Stimulated activated CD4-positive, alpha-beta T cell treated with anti-CD3 and anti-CD28 coated beads, Interleukin-1b, Interleukin-23, amount 100 ng/mL, for 1 hour (primary cell): ENCODE measurements around the gene FOSB.
"Not testable (repeated sequence)": the region's sequence is repeated elsewhere in the genome, so short reads cannot be mapped to it uniquely, and the experiment has no call there.

Experiments
- DNase-seq, 2 donors: peaks; one replicate each; pipeline ENCODE4 v3.0.0-alpha.2; 2020; ENCODE audit warnings: low read depth in 2 of 2

FOSB gene

GRCh38 chr19:45505996-45506245, 38.1 kb downstream of the FOSB start:
- DNase-seq = no peak

DNA sequence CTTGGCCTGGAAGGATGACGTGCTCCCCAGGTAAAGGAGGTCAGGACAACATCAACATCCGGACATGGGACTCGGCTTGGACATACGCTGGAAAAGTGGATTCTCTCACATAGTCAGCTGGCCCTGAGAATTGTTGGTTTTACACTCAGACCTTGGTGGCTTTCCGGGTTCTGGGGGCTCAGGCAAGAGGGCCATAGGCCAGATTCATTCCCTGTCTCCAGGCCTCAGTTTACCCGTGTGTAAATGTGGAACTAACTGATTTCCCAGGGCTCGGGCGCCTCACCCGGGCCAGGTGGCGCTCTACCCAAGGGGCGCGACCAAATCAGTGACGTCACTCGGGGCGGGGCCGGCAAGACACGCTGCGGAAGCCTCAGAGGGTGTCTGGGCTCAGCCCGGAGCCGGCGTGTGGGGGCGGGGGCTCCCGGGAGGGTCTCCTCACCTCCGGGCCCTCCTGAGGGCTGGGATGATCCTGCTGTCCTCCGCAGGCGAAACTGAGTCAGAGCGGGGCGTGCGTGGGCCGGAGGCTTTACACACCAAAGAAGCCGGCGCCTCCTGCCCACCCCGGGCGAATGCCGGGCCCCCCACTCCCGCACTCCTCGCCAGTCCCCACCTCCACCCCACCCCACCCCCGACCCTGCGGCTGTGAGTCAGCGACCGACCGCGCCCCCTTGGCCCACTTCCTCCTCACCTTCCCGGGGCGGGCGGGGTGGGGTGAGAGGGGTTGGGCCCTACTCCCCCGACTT, 38.6 kb downstream of the FOSB start:
- peak; percentile 92 to 99 for DNase-seq

- DNase-seq = peak; percentile 75 to 85
Measured at GRCh38 chr19:45506989-45507871, 39.4 kb downstream of the FOSB start, which contains the start of gene VASP. VASP (plus strand) TSS chr19:45507479; CDS start chr19:45507772, 293 bp downstream.

GRCh38 chr19:45507872-45508416, 40.1 kb downstream of the FOSB start:
- DNase-seq = no peak

DNA sequence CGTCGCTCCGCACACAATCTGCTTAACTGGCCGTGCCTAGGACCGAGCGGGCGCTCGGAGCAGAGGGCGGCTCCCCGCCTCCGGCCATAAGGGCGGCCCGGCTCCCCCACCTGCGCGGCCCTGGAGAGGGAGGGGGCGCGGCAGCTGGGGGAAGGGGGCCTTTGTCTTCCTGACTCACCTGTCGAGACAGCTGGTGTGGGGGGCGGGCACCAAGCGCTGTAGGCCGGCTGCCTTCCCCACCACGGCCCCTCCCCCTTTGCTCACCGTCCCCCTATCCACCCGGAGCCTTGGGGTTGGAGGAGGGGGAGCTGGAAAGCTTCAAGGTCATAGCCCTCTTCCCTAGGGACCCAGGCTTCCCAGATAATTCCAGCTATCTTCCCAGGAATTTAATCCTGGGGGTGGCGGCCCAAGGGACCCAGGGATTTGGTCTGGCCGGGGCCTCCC, 40.6 kb downstream of the FOSB start:
- DNase-seq = no peak

GRCh38 chr19:45508861-45509691, 41.3 kb downstream of the FOSB start:
- DNase-seq = no peak

GRCh38 chr19:45509692-45510015, 41.9 kb downstream of the FOSB start:
- no peak for DNase-seq

DNA sequence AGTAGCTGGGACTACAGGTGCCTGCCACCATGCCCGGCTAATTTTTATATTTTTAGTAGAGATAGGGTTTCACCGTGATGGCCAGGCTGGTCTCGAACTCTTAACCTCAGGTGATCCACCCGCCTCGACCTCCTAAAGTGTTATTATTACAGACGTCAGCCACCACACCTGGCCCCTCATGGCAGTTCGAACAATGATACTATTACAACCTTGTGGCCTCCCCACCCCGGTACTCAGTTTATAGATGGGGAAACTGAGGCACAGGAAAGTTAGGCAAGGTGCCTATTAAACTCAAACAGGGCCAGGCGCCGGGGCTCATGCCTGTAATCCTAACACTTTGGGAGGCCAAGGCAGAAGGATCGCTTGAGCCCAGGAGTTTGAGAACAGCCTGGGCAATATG, 42.6 kb downstream of the FOSB start:
- DNase-seq = not testable (repeated sequence)

DNA sequence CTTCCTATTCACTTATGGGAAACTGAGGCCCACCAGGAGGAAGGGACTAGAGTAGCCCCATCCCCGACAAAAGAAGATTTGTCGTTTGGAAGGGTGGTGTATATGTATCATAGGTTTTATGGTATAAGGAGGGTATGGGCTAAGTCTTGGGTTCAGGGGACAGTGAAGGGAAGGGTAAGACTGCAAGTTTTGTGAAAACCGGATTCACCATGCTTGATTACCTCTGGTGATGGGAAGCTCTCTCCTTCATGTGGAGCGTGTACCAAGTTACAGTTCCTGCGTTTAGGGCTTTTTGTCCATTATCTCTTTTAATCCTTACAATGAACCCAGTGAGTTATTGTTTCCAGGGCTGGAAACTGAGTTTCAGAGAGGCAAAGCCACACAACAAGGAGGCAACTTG, 43.3 kb downstream of the FOSB start:
- DNase-seq = no peak

- no peak for DNase-seq
Measured at GRCh38 chr19:45512881-45513483, 45.2 kb downstream of the FOSB start.

DNA sequence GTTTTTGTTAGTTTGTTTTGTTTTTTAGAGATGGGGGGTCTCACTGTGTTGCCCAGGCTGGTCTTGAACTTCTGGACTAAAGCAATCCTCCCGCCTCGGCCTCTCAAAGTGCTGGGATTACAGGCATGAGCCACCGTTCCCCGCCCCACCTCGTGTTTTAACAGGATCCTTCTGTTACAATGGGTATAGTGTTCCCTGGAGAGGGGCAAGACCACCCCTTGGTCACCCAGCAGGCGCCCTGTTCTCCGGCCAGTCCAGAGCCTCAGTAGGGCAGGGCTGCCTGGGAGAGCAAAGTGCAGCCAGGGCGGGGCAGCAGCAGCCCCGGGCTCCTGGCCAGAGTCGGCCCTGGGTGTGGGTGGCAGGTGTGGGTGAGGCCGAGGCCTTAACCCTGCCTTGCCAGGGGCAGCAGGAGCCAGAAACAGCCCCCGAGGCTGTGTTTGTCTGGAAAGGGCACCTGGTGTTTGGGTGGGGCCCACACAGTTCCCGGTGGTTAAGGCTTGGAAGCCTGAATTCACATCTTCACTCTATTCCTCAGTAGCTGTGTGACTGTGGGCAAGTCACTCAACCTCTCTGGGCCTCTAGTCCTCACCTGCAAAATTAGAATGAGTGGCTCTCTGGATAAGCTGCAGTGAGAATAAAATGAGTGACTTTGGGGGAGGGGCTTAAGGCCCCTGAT, 46.7 kb downstream of the FOSB start:
- no peak for DNase-seq

DNA sequence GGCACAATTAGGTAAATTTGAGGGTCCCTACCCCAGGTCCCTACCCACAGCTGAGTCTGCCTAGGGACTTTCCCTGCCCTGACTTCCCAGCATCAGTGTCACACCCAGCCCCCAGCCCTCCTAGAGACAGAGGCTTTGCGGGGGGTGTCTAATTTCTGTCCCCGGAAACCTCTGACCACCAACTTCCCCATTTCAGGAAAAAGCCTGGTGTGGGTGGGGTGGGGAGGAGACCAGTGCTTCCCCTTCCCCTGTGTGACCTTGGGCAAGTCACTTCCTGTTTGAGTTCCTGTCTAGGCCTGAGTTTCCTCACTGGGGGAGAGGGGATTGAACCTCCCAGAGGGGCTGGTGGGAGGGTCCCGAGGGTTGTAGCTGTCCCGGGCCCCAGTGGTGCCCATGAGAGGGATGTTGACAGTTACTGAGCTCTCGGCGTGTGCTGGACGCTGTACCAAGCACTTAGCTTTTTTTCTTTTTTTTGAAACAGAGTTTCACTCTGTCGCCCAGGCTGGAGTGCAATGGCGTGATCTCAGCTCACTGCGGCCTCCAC, 47.4 kb downstream of the FOSB start:
- no peak for DNase-seq

DNA sequence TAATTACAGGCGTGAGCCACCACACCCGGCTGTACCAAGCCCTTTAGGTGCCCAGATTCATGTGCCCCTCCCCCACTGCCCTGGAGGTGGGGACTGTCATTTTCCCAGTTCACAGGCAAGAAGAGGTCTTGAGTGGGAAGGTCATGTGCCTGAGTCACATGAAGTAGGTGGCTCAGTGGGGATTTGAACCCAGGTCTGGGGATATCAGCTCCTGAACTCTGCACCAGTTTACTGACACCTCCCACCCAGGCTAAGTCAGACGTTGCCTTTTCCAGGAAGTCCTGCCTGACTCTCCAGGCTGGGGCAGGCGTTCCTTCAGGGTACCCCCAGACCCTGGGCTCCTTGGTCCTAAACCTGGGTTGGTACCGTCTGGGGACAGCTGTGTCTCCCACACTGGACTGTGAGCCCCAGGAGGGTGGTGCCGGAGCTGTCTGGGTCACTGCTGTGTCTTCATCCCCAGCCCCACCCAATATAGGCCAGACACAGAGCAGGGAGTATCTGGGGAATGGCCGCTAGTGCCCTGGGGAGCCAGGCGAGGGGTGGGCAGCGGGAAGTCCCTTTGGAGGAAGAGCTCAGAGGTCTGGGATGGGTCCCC, 48.1 kb downstream of the FOSB start:
- no peak for DNase-seq

GRCh38 chr19:45517238-45517637, 49.4 kb downstream of the FOSB start:
- DNase-seq = no peak

DNA sequence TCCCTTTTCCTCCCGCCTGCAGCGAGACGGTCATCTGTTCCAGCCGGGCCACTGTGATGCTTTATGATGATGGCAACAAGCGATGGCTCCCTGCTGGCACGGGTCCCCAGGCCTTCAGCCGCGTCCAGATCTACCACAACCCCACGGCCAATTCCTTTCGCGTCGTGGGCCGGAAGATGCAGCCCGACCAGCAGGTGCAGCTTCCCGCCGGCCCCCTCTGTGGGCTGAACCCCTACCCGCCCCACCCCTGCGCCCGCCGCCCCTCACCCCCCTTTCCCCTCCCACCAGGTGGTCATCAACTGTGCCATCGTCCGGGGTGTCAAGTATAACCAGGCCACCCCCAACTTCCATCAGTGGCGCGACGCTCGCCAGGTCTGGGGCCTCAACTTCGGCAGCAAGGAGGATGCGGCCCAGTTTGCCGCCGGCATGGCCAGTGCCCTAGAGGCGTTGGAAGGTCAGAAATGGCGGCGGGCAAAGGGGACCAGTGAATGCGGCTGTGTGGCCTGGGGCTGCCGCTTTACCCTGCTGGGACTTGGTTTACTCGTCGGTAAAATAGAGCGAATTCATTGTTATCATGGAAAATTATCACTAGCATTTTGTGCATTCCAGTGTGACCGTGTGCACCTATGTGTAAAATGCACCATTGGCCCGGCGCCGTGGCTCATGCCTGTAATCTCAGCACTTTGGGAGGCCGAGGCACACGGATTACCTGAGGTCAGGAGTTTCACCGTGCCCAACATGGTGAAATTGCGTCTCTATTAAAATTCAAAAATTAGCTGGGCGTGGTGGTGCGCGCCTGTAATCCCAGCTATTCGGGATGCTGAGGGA, 50.1 kb downstream of the FOSB start:
- no peak for DNase-seq

DNA sequence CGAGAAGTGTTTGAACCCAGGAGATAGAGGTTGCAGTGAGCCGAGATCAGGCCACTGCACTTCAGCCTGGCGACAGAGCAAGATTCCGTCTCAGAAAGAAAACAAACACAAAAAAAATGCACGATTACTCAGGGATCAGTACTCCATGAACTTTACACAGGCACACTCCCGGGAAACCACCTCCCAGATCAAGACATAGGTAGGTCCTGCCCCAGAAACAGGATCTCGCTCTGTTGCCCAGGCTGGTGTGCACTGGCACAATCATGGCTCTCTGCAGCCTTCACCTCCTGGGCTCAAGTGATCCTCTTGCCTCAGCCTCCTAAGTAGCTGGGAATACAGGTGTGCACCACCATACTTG, 50.7 kb downstream of the FOSB start:
- no peak for DNase-seq

GRCh38 chr19:45522010-45522941, 54.5 kb downstream of the FOSB start:
- DNase-seq = no peak

GRCh38 chr19:45523642-45524256, 56.0 kb downstream of the FOSB start:
- DNase-seq = peak; percentile 33 to 42
